Fibroblast of peridontal ligament (primary cell): Measurements from ENCODE around the gene HTRA3.

Experiments used
- DNase-seq: peaks from one replicate; pipeline ENCODE4 v3.0.0-alpha.2; 2010; ENCODE audit errors: extremely low read depth

The HTRA3 gene

GRCh38 chr4:8308856-8309771 is 39.6 kb downstream of the HTRA3 start:
- DNase-seq: peak; percentile 25

GRCh38 chr4:8310306-8310705 is 40.8 kb downstream of the HTRA3 start:
- DNase-seq: no peak

- no peak for DNase-seq
These were observed 41.8 kb downstream of the HTRA3 start for GRCh38 chr4:8311101-8312068.

GRCh38 chr4:8312069-8312445 is 42.5 kb downstream of the HTRA3 start:
- no peak for DNase-seq

- no peak for DNase-seq
These were observed 43.4 kb downstream of the HTRA3 start for GRCh38 chr4:8312976-8313375.

- no peak for DNase-seq
These were observed 45.2 kb downstream of the HTRA3 start for GRCh38 chr4:8314691-8315255.

- peak; percentile 87 for DNase-seq
These were observed 46.1 kb downstream of the HTRA3 start for GRCh38 chr4:8315435-8316250.

- no peak for DNase-seq
These were observed 46.8 kb downstream of the HTRA3 start for GRCh38 chr4:8316251-8316771.

GRCh38 chr4:8316911-8317351 is 47.4 kb downstream of the HTRA3 start:
- no peak for DNase-seq

GRCh38 chr4:8317474-8317873 is 47.9 kb downstream of the HTRA3 start:
- no peak for DNase-seq

GRCh38 chr4:8318509-8318908 is 49.0 kb downstream of the HTRA3 start:
- DNase-seq: no peak

GRCh38 chr4:8319061-8319460 is 49.5 kb downstream of the HTRA3 start:
- no peak for DNase-seq

- DNase-seq: no peak
These were observed 50.3 kb downstream of the HTRA3 start for GRCh38 chr4:8319731-8320385.

GRCh38 chr4:8320386-8320750 is 50.8 kb downstream of the HTRA3 start:
- no peak for DNase-seq

GRCh38 chr4:8321220-8321619 is 51.7 kb downstream of the HTRA3 start:
- DNase-seq: no peak

GRCh38 chr4:8321771-8322170 is 52.2 kb downstream of the HTRA3 start:
- no peak for DNase-seq

- DNase-seq: no peak
These were observed 53.5 kb downstream of the HTRA3 start for GRCh38 chr4:8322794-8323704.

- DNase-seq: no peak
These were observed 54.5 kb downstream of the HTRA3 start for GRCh38 chr4:8323947-8324555.

- DNase-seq: no peak
These were observed 55.2 kb downstream of the HTRA3 start for GRCh38 chr4:8324640-8325239.
